H9 (cell line): ENCODE data around the gene RSBN1L. TPM values are rescaled to one million over a fixed set of nuclear protein-coding genes. Genes with fewer than 3 reads are reported as not detected.

Experiments
- DNase-seq: peaks from one replicate; pipeline ENCODE4 v3.0.0-alpha.2; 2017
- H2AFZ ChIP-seq: one replicate; pipeline ENCODE4 v1.6.1; 2013; ENCODE audit warnings: mild to moderate bottlenecking, low read length, control low read depth, moderate library complexity
- H2AK5ac ChIP-seq: 2 replicates; pipeline ENCODE4 v1.6.1; 2013; ENCODE audit warnings: low read length, control low read depth, mixed read lengths; ENCODE audit not compliant: insufficient read length
- H2BK120ac ChIP-seq: one replicate; pipeline ENCODE4 v1.6.1; 2013; ENCODE audit warnings: low read depth, mild to moderate bottlenecking, low read length, control low read depth, inconsistent platforms; ENCODE audit not compliant: poor library complexity, severe bottlenecking
- H2BK12ac ChIP-seq: 2 replicates; pipeline ENCODE4 v1.6.1; 2013; ENCODE audit warnings: low read length, control low read depth, mixed read lengths, low read depth; ENCODE audit not compliant: insufficient read length
- H2BK15ac ChIP-seq: 2 replicates; pipeline ENCODE4 v1.6.1; 2013; ENCODE audit warnings: low read depth, low read length, control low read depth
- H2BK20ac ChIP-seq: one replicate; pipeline ENCODE4 v1.6.1; 2013; ENCODE audit warnings: low read depth, mild to moderate bottlenecking, low read length, control low read depth, inconsistent platforms; ENCODE audit not compliant: poor library complexity, severe bottlenecking
- H2BK5ac ChIP-seq: 2 replicates; pipeline ENCODE4 v1.6.1; 2013; ENCODE audit warnings: low read length, control low read depth, mixed read lengths; ENCODE audit not compliant: insufficient read length
- H3K14ac ChIP-seq: 2 replicates; pipeline ENCODE4 v1.6.1; 2013; ENCODE audit warnings: low read length, control low read depth; ENCODE audit not compliant: insufficient read depth
- H3K18ac ChIP-seq: 2 replicates; pipeline ENCODE4 v1.6.1; 2013; ENCODE audit warnings: low read depth, mild to moderate bottlenecking, mixed read lengths, low read length, control low read depth; ENCODE audit not compliant: insufficient read length
- H3K23ac ChIP-seq: 2 replicates; pipeline ENCODE4 v1.6.1; 2013; ENCODE audit warnings: low read length, control low read depth, mixed read lengths, low read depth; ENCODE audit not compliant: insufficient read length
- H3K23me2 ChIP-seq: 2 replicates; pipeline ENCODE4 v1.6.1; 2013; ENCODE audit warnings: low read depth, mild to moderate bottlenecking, mixed read lengths, low read length, control low read depth; ENCODE audit not compliant: insufficient read length, poor library complexity, severe bottlenecking
- H3K27ac ChIP-seq: 2 replicates; pipeline ENCODE4 v1.5.1; 2013; ENCODE audit warnings: low read length, control low read depth, mixed read lengths, low read depth; ENCODE audit not compliant: insufficient read length
- H3K27me3 ChIP-seq: 2 replicates; pipeline ENCODE4 v1.6.1; 2013; ENCODE audit warnings: low read length, control low read depth, inconsistent platforms; ENCODE audit not compliant: insufficient read depth
- H3K4ac ChIP-seq: 2 replicates; pipeline ENCODE4 v1.6.1; 2013; ENCODE audit warnings: low read depth, mild to moderate bottlenecking, control low read depth, inconsistent platforms, low read length, moderate library complexity
- H3K4me1 ChIP-seq: 2 replicates; pipeline ENCODE4 v1.6.1; 2013; ENCODE audit warnings: low read length, control low read depth, inconsistent platforms; ENCODE audit not compliant: insufficient read depth
- H3K4me2 ChIP-seq: 2 replicates; pipeline ENCODE4 v1.6.1; 2013; ENCODE audit warnings: low read length, control low read depth, mixed read lengths; ENCODE audit not compliant: insufficient read length, insufficient read depth
- H3K56ac ChIP-seq: 2 replicates; pipeline ENCODE4 v1.6.1; 2013; ENCODE audit warnings: low read depth, mild to moderate bottlenecking, mixed read lengths, low read length, control low read depth; ENCODE audit not compliant: insufficient read length
- H3K79me1 ChIP-seq: 2 replicates; pipeline ENCODE4 v1.6.1; 2013; ENCODE audit warnings: low read depth, mild to moderate bottlenecking, moderate library complexity, low read length, control low read depth, inconsistent platforms; ENCODE audit not compliant: insufficient read depth, poor library complexity, severe bottlenecking
- H3K79me2 ChIP-seq: 2 replicates; pipeline ENCODE4 v1.6.1; 2013; ENCODE audit warnings: low read length, control low read depth, inconsistent platforms; ENCODE audit not compliant: insufficient read depth
- H3K9ac ChIP-seq: 2 replicates; pipeline ENCODE4 v1.6.1; 2013; ENCODE audit warnings: low read length, control low read depth, mixed read lengths; ENCODE audit not compliant: insufficient read length; ENCODE audit errors: extremely low read depth
- H3K9me3 ChIP-seq: one replicate; pipeline ENCODE4 v1.6.1; 2013; ENCODE audit warnings: low read depth, low read length, inconsistent platforms; ENCODE audit not compliant: control insufficient read depth
- H3T11ph ChIP-seq: one replicate; pipeline ENCODE4 v1.6.1; 2013; ENCODE audit warnings: mild to moderate bottlenecking, low read length, control low read depth, inconsistent platforms
- H4K20me1 ChIP-seq: one replicate; pipeline ENCODE4 v1.6.1; 2013; ENCODE audit not compliant: control insufficient read depth, insufficient read length, insufficient read depth
- H4K5ac ChIP-seq: 2 replicates; pipeline ENCODE4 v1.6.1; 2013; ENCODE audit warnings: low read depth, mild to moderate bottlenecking, mixed read lengths, low read length, control low read depth; ENCODE audit not compliant: insufficient read length
- H4K8ac ChIP-seq: replicated peaks from 2 replicates; pipeline ENCODE4 v1.6.1; 2013; ENCODE audit warnings: low read length, control low read depth, mixed read lengths, low read depth; ENCODE audit not compliant: insufficient read length
- H4K91ac ChIP-seq: 2 replicates; pipeline ENCODE4 v1.6.1; 2013; ENCODE audit warnings: low read depth, mild to moderate bottlenecking, moderate library complexity, mixed read lengths, low read length, control low read depth; ENCODE audit not compliant: insufficient read length
- H3K27ac Mint-ChIP-seq, 3 experiments: 2 replicates in 2 of 3; 3 replicates in 1 of 3; pipeline ENCODE4 v1.8.0; 2020 to 2021; ENCODE audit warnings: mixed read lengths in 3 of 3, mild to moderate bottlenecking in 1 of 3, moderate library complexity in 1 of 3
- H3K27me3 Mint-ChIP-seq: 2 replicates; pipeline ENCODE4 v1.8.0; 2021; ENCODE audit warnings: low read depth, mild to moderate bottlenecking, moderate library complexity, mixed read lengths
- H3K36me3 Mint-ChIP-seq, 3 experiments: 2 replicates in 2 of 3; 3 replicates in 1 of 3; pipeline ENCODE4 v1.8.0; 2020 to 2021; ENCODE audit warnings: low read depth in 3 of 3, mixed read lengths in 3 of 3; ENCODE audit not compliant: insufficient read depth in 1 of 3
- H3K4me1 Mint-ChIP-seq, 2 experiments: 2 replicates each; pipeline ENCODE4 v1.8.0; 2020; ENCODE audit warnings: mixed read lengths in 2 of 2
- H3K4me3 Mint-ChIP-seq, 2 experiments: 2 replicates in 1 of 2; 3 replicates in 1 of 2; pipeline ENCODE4 v1.8.0; 2020 to 2021; ENCODE audit warnings: mild to moderate bottlenecking in 2 of 2, mixed read lengths in 2 of 2, moderate library complexity in 1 of 2
- H3K9me3 Mint-ChIP-seq, 2 experiments: 2 replicates in 1 of 2; 3 replicates in 1 of 2; pipeline ENCODE4 v1.8.0; 2020; ENCODE audit warnings: mild to moderate bottlenecking in 2 of 2, mixed read lengths in 2 of 2, moderate library complexity in 1 of 2
- WGBS: extraction: QIAGEN DNeasy Blood & Tissue Kit; methylation state at CpG from one replicate; pipeline ENCODE4 v1.1.7; 2013; ENCODE audit warnings: missing lambda C conversion rate, low lambda C conversion rate, mixed read lengths; ENCODE audit not compliant: insufficient read length; ENCODE audit errors: extremely low coverage; 5-methylcytosine and 5-hydroxymethylcytosine counted together
- total RNA-seq: library from RNA; stranded (reverse); gene quantifications from 2 replicates; pipeline ENCODE4 v1.2.1, GENCODE V29; 2021
- TF ChIP-seq, protein P1 (sequence below): fragments of 200-600 bp; sonication (generic); conservative IDR thresholded peaks from 3 replicates; pipeline ENCODE4 v1.8.0; 2021; ENCODE audit warnings: antibody characterized with exemption, mild to moderate bottlenecking

Gene RSBN1L
- total RNA-seq, 1 experiment from 2014 or later, result 20.6 TPM

DNA sequence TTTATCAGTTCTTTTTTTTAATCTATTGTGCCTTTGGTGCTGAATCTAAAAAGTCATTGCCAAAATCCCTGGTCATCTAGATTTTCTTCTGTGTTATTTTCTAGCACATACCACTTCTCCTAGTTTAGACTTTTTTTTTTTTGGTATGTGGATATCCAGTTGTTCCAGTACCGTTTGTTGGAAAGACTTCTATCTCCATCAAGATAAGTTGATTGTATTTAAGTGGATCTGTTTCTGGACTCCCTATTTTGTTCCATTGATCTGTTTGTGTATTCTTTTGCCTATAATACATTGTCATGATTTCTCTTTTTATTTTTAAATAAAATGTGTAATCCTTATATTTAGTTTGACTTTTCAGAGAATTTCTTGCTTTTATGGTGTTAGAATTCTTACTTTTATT lies 35.5 kb downstream of the RSBN1L start:
- H4K91ac ChIP-seq, result no peak overlapping the region
- H2AFZ ChIP-seq, result no peak overlapping the region
- no peaks in the 10 kb centered on the region for H4K20me1 ChIP-seq
- no peak overlapping the region for H3K14ac ChIP-seq
- H4K5ac ChIP-seq, result no peak overlapping the region
- H3K79me2 ChIP-seq, result peaks cover 10% of the 10 kb centered on the region; the same call in 1 of the 2 replicates
- no peaks in the 10 kb centered on the region for H3K4me1 ChIP-seq
- no peak overlapping the region for H4K8ac ChIP-seq
- TF ChIP-seq, protein P1, sequence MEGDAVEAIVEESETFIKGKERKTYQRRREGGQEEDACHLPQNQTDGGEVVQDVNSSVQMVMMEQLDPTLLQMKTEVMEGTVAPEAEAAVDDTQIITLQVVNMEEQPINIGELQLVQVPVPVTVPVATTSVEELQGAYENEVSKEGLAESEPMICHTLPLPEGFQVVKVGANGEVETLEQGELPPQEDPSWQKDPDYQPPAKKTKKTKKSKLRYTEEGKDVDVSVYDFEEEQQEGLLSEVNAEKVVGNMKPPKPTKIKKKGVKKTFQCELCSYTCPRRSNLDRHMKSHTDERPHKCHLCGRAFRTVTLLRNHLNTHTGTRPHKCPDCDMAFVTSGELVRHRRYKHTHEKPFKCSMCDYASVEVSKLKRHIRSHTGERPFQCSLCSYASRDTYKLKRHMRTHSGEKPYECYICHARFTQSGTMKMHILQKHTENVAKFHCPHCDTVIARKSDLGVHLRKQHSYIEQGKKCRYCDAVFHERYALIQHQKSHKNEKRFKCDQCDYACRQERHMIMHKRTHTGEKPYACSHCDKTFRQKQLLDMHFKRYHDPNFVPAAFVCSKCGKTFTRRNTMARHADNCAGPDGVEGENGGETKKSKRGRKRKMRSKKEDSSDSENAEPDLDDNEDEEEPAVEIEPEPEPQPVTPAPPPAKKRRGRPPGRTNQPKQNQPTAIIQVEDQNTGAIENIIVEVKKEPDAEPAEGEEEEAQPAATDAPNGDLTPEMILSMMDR, result no peak
- H3K9ac ChIP-seq, result no peak overlapping the region
- H3K4me2 ChIP-seq, result no peak overlapping the region
- no peak overlapping the region for H2BK20ac ChIP-seq
- H3K18ac ChIP-seq, result no peak overlapping the region
- Mint-ChIP-seq H3K9me3 (no peaks in the 10 kb centered on the region), H3K27me3 (no peaks in the 10 kb centered on the region), H3K4me3 (no peak overlapping the region), H3K27ac (no peak overlapping the region), H3K4me1 (peaks cover 24 to 30% of the 10 kb centered on the region in 2 experiments), H3K36me3 (peaks cover 0 to 4% (median 3%) of the 10 kb centered on the region in 3 experiments; a peak in 5 of 7 replicates)
- peaks cover 11% of the 10 kb centered on the region for H3K79me1 ChIP-seq
- no peak overlapping the region for H2BK5ac ChIP-seq
- no peak overlapping the region for H2BK12ac ChIP-seq
- H3T11ph ChIP-seq, result no peak overlapping the region
- no peak for DNase-seq
- no peaks in the 10 kb centered on the region for H3K9me3 ChIP-seq
- no peak overlapping the region for H3K4ac ChIP-seq
- no peak overlapping the region for H3K23ac ChIP-seq
- no CpG with 5 or more reads among the region's 1 CpG for WGBS
- H3K56ac ChIP-seq, result no peak overlapping the region
- H3K27me3 ChIP-seq, result no peaks in the 10 kb centered on the region
- no peak overlapping the region for H2BK120ac ChIP-seq
- H2AK5ac ChIP-seq, result no peak overlapping the region
- H3K23me2 ChIP-seq, result no peaks in the 10 kb centered on the region
- no peak overlapping the region for H3K27ac ChIP-seq
- H2BK15ac ChIP-seq, result no peak overlapping the region
